CD4-positive, alpha-beta T cell (primary cell): Measurements from ENCODE around the gene GALNT18. TPM values are rescaled to one million over a fixed set of nuclear protein-coding genes. Genes with fewer than 3 reads are reported as not detected.

Experiments used
- ATAC-seq: fragments of 200-7000 bp; cut with Tn5 transposase; one replicate; pipeline ENCODE4 v1.10.0; 2022; ENCODE audit warnings: mild to moderate bottlenecking; ENCODE audit not compliant: poor library complexity
- CTCF ChIA-PET: fragments of 350-600 bp; sonication (Branson Sonifier 250); formaldehyde crosslinking; loops from one replicate; lab custom pipeline; 2021; ENCODE audit warnings: antibody characterized with exemption, inconsistent platforms; lab: Charles Lee
- POLR2A ChIA-PET: fragments of 350-600 bp; sonication (Branson Sonifier 250); formaldehyde crosslinking; loops from one replicate; lab custom pipeline; 2021; ENCODE audit warnings: antibody characterized with exemption, inconsistent platforms; lab: Charles Lee
- DNase-seq, 14 experiments: peaks; one replicate each; pipeline ENCODE4 v3.0.0-alpha.2; 2013 to 2020; ENCODE audit warnings: mixed read lengths in 2 of 14
- H3K27ac ChIP-seq, 2 donors: one replicate each; pipeline versions ENCODE4 v1.5.1 to v1.7.0; 2013; ENCODE audit warnings: low read length in 2 of 2, low read depth in 1 of 2, mild to moderate bottlenecking in 1 of 2
- H3K27me3 ChIP-seq, 2 experiments: 1 replicate in 1 of 2; 2 replicates in 1 of 2; pipeline versions ENCODE4 v1.6.1 to v1.7.0; 2013; ENCODE audit warnings: low read length in 2 of 2, control low read depth in 1 of 2, mild to moderate bottlenecking in 1 of 2, moderate library complexity in 1 of 2; ENCODE audit not compliant: insufficient read depth in 2 of 2, control insufficient read depth in 1 of 2
- H3K36me3 ChIP-seq: one replicate; pipeline ENCODE4 v1.6.1; 2013; ENCODE audit warnings: low read length, control low read depth; ENCODE audit not compliant: insufficient read depth
- H3K4me1 ChIP-seq: one replicate; pipeline ENCODE4 v1.6.1; 2013; ENCODE audit warnings: low read length, control low read depth; ENCODE audit not compliant: insufficient read depth
- H3K4me3 ChIP-seq: one replicate; pipeline ENCODE4 v1.5.1; 2013; ENCODE audit warnings: mild to moderate bottlenecking, low read length, moderate library complexity
- H3K9me3 ChIP-seq, 2 experiments: 1 replicate in 1 of 2; 2 replicates in 1 of 2; pipeline versions ENCODE4 v1.6.1 to v1.7.0; 2013; ENCODE audit warnings: low read length in 2 of 2, mild to moderate bottlenecking in 2 of 2, control low read depth in 1 of 2, moderate library complexity in 1 of 2; ENCODE audit not compliant: control insufficient read depth in 1 of 2, insufficient read depth in 1 of 2
- H3K27ac Mint-ChIP-seq: one replicate; pipeline ENCODE4 v1.8.0; 2020; ENCODE audit warnings: mixed read lengths
- H3K27me3 Mint-ChIP-seq: one replicate; pipeline ENCODE4 v1.8.0; 2021; ENCODE audit warnings: mixed read lengths
- H3K36me3 Mint-ChIP-seq: one replicate; pipeline ENCODE4 v1.8.0; 2021; ENCODE audit warnings: low read depth, mixed read lengths
- H3K4me1 Mint-ChIP-seq: one replicate; pipeline ENCODE4 v1.8.0; 2021; ENCODE audit warnings: low read depth, mixed read lengths
- H3K4me3 Mint-ChIP-seq: one replicate; pipeline ENCODE4 v1.8.0; 2020; ENCODE audit warnings: mild to moderate bottlenecking, mixed read lengths
- H3K9me3 Mint-ChIP-seq: one replicate; pipeline ENCODE4 v1.8.0; 2020; ENCODE audit warnings: mixed read lengths
- intact Hi-C, 2 experiments: fragments of 100-400 bp; cut with DNase I in 1 of 2; cut with micrococcal nuclease in 1 of 2; formaldehyde crosslinking; loops; one replicate each; pipeline versions ENCODE4 v1.15.1 to v1.9.0; 2023 to 2025; cut with DNase I, micrococcal nuclease
- total RNA-seq, 174 experiments: library from RNA in 2 of 174; stranded (reverse) in 2 of 174; gene quantifications; one replicate each; pipeline ENCODE4 v1.2.3 and lab custom pipeline; 2021 to 2026
- TF ChIP-seq, protein P1 (sequence below): fragments of 200-600 bp; IDR thresholded peaks from one replicate; pipeline ENCODE4 v1.8.0; 2022; ENCODE audit warnings: antibody characterized with exemption, mild to moderate bottlenecking

GALNT18 gene
- total RNA-seq, 2 experiments from 2014 or later, result 0.08 TPM; not detected in 1

DNA sequence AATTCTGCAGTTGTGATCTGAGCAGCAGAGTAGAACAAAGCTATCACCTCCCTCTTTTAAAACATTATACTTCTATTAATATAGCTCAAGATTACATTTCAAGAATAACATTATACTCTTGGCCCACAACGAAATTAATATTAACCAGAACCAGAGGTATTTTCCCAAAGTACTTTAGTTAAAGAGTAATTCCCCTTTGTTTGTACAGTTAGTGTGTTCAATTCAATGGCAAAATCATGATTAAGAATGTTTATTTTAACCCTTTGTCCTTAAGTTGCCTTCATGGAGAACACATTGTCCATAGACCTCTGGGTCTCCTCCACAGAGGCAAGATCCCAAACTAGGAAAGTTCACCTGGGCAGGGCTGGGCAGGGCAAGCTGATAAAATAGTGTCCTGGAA, 180.7 kb downstream of the GALNT18 start:
- Histone ChIP-seq H3K4me1 (no peaks in the 10 kb centered on the region), H3K27ac (no peak overlapping the region), H3K4me3 (no peak overlapping the region), H3K27me3 (no peaks in the 10 kb centered on the region), H3K9me3 (no peaks in the 10 kb centered on the region), H3K36me3 (no peaks in the 10 kb centered on the region)
- ChIA-PET POLR2A (no interaction called here), CTCF (no interaction called here)
- Mint-ChIP-seq H3K9me3 (no peaks in the 10 kb centered on the region), H3K4me3 (no peak overlapping the region), H3K36me3 (no peaks in the 10 kb centered on the region), H3K4me1 (no peaks in the 10 kb centered on the region), H3K27ac (no peak overlapping the region), H3K27me3 (no peaks in the 10 kb centered on the region)
- DNase-seq, result no peak
- intact Hi-C loops, result no loop called here
- TF ChIP-seq, protein P1, sequence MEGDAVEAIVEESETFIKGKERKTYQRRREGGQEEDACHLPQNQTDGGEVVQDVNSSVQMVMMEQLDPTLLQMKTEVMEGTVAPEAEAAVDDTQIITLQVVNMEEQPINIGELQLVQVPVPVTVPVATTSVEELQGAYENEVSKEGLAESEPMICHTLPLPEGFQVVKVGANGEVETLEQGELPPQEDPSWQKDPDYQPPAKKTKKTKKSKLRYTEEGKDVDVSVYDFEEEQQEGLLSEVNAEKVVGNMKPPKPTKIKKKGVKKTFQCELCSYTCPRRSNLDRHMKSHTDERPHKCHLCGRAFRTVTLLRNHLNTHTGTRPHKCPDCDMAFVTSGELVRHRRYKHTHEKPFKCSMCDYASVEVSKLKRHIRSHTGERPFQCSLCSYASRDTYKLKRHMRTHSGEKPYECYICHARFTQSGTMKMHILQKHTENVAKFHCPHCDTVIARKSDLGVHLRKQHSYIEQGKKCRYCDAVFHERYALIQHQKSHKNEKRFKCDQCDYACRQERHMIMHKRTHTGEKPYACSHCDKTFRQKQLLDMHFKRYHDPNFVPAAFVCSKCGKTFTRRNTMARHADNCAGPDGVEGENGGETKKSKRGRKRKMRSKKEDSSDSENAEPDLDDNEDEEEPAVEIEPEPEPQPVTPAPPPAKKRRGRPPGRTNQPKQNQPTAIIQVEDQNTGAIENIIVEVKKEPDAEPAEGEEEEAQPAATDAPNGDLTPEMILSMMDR, result no peak
- no peak for ATAC-seq

DNA sequence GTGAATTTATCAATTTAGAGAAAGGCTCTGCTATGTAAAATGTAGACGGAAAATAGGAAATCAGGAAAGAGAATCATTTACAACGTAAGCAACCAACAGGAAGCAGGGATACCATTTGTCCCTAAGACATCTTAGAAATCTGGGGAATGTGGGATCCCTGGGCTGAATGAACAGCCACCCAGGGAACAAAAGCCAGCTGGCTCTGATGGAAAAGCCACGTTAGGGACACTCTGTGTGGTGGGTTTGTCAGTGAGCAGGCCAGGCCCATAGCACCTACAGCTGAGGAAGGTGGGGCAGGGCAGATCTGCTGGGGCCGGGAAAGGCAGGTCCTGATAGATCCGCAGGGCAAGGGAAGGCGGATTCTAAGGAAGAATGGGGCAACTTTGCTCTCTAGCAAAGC, 181.7 kb downstream of the GALNT18 start:
- DNase-seq, result no peak
- Mint-ChIP-seq H3K4me3 (no peak overlapping the region), H3K27ac (no peak overlapping the region), H3K27me3 (no peaks in the 10 kb centered on the region), H3K36me3 (no peaks in the 10 kb centered on the region), H3K9me3 (no peaks in the 10 kb centered on the region), H3K4me1 (no peaks in the 10 kb centered on the region)
- H3K27ac ChIP-seq, result no peak overlapping the region
- H3K36me3 ChIP-seq, result no peaks in the 10 kb centered on the region
- no peak for ATAC-seq
- CTCF ChIA-PET, result no interaction called here
- intact Hi-C loops, result no loop called here
- POLR2A ChIA-PET, result no interaction called here
- TF ChIP-seq, protein P1, result no peak
- no peak overlapping the region for H3K4me3 ChIP-seq
- peaks cover 0 to 4% of the 10 kb centered on the region in 2 experiments for H3K27me3 ChIP-seq
- H3K4me1 ChIP-seq, result no peaks in the 10 kb centered on the region
- no peaks in the 10 kb centered on the region for H3K9me3 ChIP-seq

DNA sequence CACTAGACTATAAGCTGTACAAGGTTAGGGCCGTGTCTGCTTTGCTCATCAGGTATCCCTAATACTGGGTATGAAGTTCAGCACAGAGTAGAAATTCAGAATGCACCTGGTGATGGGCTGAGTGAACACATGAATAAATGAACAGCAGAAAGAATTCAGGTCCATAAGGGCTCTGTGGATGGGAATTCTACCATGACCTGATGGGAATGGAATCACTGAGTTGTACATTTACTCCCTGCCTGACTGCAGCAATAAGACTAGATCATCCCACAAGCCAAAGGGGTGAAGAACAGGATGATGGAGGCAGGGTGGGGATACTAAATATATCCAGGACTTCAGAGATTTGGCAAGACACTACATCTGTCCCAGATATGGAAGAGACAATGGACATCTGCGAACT, 182.2 kb downstream of the GALNT18 start:
- no peaks in the 10 kb centered on the region for H3K36me3 ChIP-seq
- Mint-ChIP-seq H3K36me3 (no peaks in the 10 kb centered on the region), H3K9me3 (no peaks in the 10 kb centered on the region), H3K27ac (no peak overlapping the region), H3K4me1 (no peaks in the 10 kb centered on the region), H3K4me3 (no peak overlapping the region), H3K27me3 (no peaks in the 10 kb centered on the region)
- ATAC-seq, result no peak
- no peak overlapping the region for H3K27ac ChIP-seq
- H3K4me1 ChIP-seq, result no peaks in the 10 kb centered on the region
- H3K27me3 ChIP-seq, result peaks cover 0 to 4% of the 10 kb centered on the region in 2 experiments
- H3K9me3 ChIP-seq, result no peaks in the 10 kb centered on the region
- intact Hi-C loops, result no loop called here
- POLR2A ChIA-PET, result no interaction called here
- TF ChIP-seq, protein P1, result no peak
- H3K4me3 ChIP-seq, result no peak overlapping the region
- DNase-seq, result no peak
- CTCF ChIA-PET, result no interaction called here
